Measurements from ENCODE around the gene SLC34A3.

- TF ChIP-seq ASH2L (IDR thresholded peaks at IDR 0.05; ENCODE audit: low read length): no peak
- TF ChIP-seq CTCF (IDR thresholded peaks at IDR 0.05; ENCODE audit: control extremely low read depth in 1 of 3, insufficient read depth in 1 of 3, low read depth in 1 of 3, low read length in 3 of 3): no peak
- TF ChIP-seq MAFK (IDR thresholded peaks at IDR 0.05; ENCODE audit: low read depth, low read length): no peak
- TF ChIP-seq, protein P1, sequence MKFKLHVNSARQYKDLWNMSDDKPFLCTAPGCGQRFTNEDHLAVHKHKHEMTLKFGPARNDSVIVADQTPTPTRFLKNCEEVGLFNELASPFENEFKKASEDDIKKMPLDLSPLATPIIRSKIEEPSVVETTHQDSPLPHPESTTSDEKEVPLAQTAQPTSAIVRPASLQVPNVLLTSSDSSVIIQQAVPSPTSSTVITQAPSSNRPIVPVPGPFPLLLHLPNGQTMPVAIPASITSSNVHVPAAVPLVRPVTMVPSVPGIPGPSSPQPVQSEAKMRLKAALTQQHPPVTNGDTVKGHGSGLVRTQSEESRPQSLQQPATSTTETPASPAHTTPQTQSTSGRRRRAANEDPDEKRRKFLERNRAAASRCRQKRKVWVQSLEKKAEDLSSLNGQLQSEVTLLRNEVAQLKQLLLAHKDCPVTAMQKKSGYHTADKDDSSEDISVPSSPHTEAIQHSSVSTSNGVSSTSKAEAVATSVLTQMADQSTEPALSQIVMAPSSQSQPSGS (IDR thresholded peaks at IDR 0.05; ENCODE audit: low read length): no peak
- TF ChIP-seq TAF1 (IDR thresholded peaks at IDR 0.05; ENCODE audit: low read depth, low read length): no peak
- no peak for TF ChIP-seq POLR2AphosphoS5 (IDR thresholded peaks at IDR 0.05; ENCODE audit: low read depth, low read length)
- no peak for TF ChIP-seq HDAC6 (IDR thresholded peaks at IDR 0.05; ENCODE audit: low read depth, low read length)
- no peak for TF ChIP-seq CEBPB (IDR thresholded peaks at IDR 0.05; ENCODE audit: low read depth, low read length)
- TF ChIP-seq RFX5 (IDR thresholded peaks at IDR 0.05; ENCODE audit: borderline replicate concordance, low read depth, low read length): no peak
These were observed 9.1 kb upstream of the SLC34A3 start for GRCh38 chr9:137221506-137222111.

Measured in H1 (cell line).